Measurements from ENCODE around the gene PIK3R5. TPM values are rescaled to one million over a fixed set of nuclear protein-coding genes. Genes with fewer than 3 reads are reported as not detected.
"Not testable (repeated sequence)": the region's sequence is repeated elsewhere in the genome, so short reads cannot be mapped to it uniquely, and the experiment has no call there.

The PIK3R5 gene
- total and polyA plus RNA-seq, 8 donors = 0.90 to 29.8 (median 5.1) TPM; not detected in 1

- WGBS, 5 donors = 77 to 91% (median 85%) methylated on average over 21 to 23 of the region's 23 CpGs
- H3K4me3 ChIP-seq = no peak overlapping the region
- intact Hi-C loops (cut with DNase I; ENCODE audit: low total_unique reads) = no loop called here
- peaks cover 0 to 4% (median 0%) of the 10 kb centered on the region in 4 donors for H3K4me1 ChIP-seq
- H3K27me3 ChIP-seq = no peaks in the 10 kb centered on the region
- H3K27ac ChIP-seq = no peak overlapping the region
- TF ChIP-seq CTCF (IDR thresholded peaks at IDR 0.05) (no peak), POLR2AphosphoS5 (IDR thresholded peaks at IDR 0.05) (no peak), EP300 (IDR thresholded peaks at IDR 0.05) (no peak), POLR2A (IDR thresholded peaks at IDR 0.05) (no peak)
- DNase-seq = no peak
- H3K9me3 ChIP-seq = no peaks in the 10 kb centered on the region
- peaks cover 0 to 75% (median 10%) of the 10 kb centered on the region in 4 donors for H3K36me3 ChIP-seq
These were observed 79.4 kb downstream of the PIK3R5 start for GRCh38 chr17:8885967-8886684.

- H3K4me1 ChIP-seq; H3K4me3 ChIP-seq; H3K9me3 ChIP-seq; H3K27ac ChIP-seq; intact Hi-C loops (cut with DNase I; ENCODE audit: low total_unique reads); H3K27me3 ChIP-seq; DNase-seq: not testable (repeated sequence)
- H3K36me3 ChIP-seq = peaks cover 0 to 76% (median 10%) of the 10 kb centered on the region in 4 donors
- WGBS, 5 donors = 71 to 87% (median 79%) methylated on average over 18 to 29 of the region's 30 CpGs
These were observed 80.1 kb downstream of the PIK3R5 start for GRCh38 chr17:8885163-8885966.

DNA sequence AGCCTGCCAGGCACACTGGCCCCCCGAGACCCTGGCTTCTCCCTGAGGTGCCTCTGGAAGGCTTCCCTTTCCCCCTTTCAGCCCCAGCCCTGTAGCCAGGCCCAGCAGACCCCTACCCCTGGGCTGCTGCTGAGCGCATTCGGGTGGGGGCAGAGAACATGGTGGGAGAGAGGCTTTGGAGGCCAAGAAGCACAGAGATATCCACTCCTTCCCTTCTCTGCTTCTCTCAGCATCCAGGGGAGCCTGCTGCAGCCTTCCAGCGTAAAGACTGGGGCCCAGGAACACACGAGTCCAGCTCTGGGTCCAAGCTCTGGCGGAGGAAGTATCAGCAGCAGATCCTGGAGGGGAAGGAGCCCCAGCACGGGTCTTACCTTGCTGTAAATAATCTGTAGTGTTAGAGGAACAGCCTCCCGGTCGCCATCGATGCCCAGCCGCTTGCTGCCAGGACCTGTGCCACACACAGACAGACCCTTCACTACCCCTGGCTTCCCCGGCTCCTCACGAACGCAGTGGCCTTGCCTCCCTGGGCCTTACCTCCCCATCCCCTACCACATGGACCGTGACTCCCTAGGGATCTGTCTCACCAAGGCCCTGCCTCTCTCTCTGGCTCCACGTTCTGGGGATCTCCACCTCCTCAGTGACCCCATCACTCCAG, 81.0 kb downstream of the PIK3R5 start:
- WGBS, 5 donors = 90 to 93% (median 92%) methylated on average over 15 to 16 of the region's 16 CpGs

GRCh38 chr17:8883353-8883752, 82.2 kb downstream of the PIK3R5 start:
- peaks cover 0 to 7% (median 0%) of the 10 kb centered on the region in 3 donors for H3K27me3 ChIP-seq
- 85 to 97% (median 94%) methylated on average over 4 of the region's 4 CpGs for WGBS, 5 donors
- TF ChIP-seq POLR2A (IDR thresholded peaks at IDR 0.05) (no peak), EP300 (IDR thresholded peaks at IDR 0.05) (no peak)
- DNase-seq = no peak
- no peaks in the 10 kb centered on the region for H3K9me3 ChIP-seq
- peaks cover 0 to 72% (median 8%) of the 10 kb centered on the region in 4 donors for H3K36me3 ChIP-seq
- peaks cover 0 to 3% (median 0%) of the 10 kb centered on the region in 4 donors for H3K4me1 ChIP-seq
- intact Hi-C loops (cut with DNase I; ENCODE audit: low total_unique reads) = no loop called here
- no peak overlapping the region for H3K27ac ChIP-seq
- H3K4me3 ChIP-seq = no peak overlapping the region

More for the DNA sequence above, 81.0 kb downstream of the PIK3R5 start:
- H3K27me3 ChIP-seq = peaks cover 0 to 1% (median 0%) of the 10 kb centered on the region in 3 donors
- DNase-seq = no peak
- H3K4me1 ChIP-seq = peaks cover 0 to 4% (median 0%) of the 10 kb centered on the region in 4 donors
- H3K4me3 ChIP-seq = no peak overlapping the region
- TF ChIP-seq EP300 (IDR thresholded peaks at IDR 0.05) = no peak
- no peak for TF ChIP-seq CTCF (IDR thresholded peaks at IDR 0.05)
- TF ChIP-seq POLR2A (IDR thresholded peaks at IDR 0.05) = no peak
- TF ChIP-seq POLR2AphosphoS5 (IDR thresholded peaks at IDR 0.05) = no peak
- intact Hi-C loops (cut with DNase I; ENCODE audit: low total_unique reads) = no loop called here
- no peak overlapping the region for H3K27ac ChIP-seq
- peaks cover 0 to 76% (median 8%) of the 10 kb centered on the region in 4 donors for H3K36me3 ChIP-seq
- H3K9me3 ChIP-seq = no peaks in the 10 kb centered on the region

DNA sequence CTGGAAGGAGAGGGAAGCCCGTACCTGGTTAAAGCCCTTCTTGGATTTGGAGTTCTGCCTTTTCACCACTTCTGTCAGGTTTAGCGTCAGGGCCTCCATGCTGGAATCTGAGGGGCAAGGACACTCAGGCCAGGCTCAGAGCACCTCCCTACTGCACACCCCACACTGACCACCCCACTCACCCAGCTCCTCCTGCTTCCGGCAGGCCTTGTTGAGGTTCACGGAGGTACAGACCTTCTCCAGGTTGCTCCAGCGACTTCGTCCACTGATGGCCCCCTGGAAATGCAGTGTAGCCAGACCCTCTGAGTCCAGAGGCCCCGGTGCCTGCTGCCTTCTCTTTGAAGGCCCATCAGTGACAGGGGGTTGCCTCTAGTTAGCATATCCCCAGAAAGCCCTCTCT, 83.9 kb downstream of the PIK3R5 start:
- intact Hi-C loops (cut with DNase I; ENCODE audit: low total_unique reads) = no loop called here
- Histone ChIP-seq H3K4me1 (no peaks in the 10 kb centered on the region), H3K27ac (no peak overlapping the region), H3K27me3 (peaks cover 0 to 7% (median 0%) of the 10 kb centered on the region in 3 donors), H3K36me3 (peaks cover 0 to 59% (median 5%) of the 10 kb centered on the region in 4 donors), H3K9me3 (no peaks in the 10 kb centered on the region), H3K4me3 (no peak overlapping the region)
- no peak for TF ChIP-seq POLR2A (IDR thresholded peaks at IDR 0.05)
- TF ChIP-seq POLR2AphosphoS5 (IDR thresholded peaks at IDR 0.05) = no peak
- TF ChIP-seq CTCF (IDR thresholded peaks at IDR 0.05) = no peak
- no peak for TF ChIP-seq EP300 (IDR thresholded peaks at IDR 0.05)
- no peak for DNase-seq
- WGBS, 5 donors = 88 to 97% (median 95%) methylated on average over 7 of the region's 7 CpGs

Data from stomach (tissue), 9 donors.